Subcutaneous adipose tissue (tissue), 4 donors: Measurements from ENCODE around the gene YWHAQ. TPM values are rescaled to one million over a fixed set of nuclear protein-coding genes. Genes with fewer than 3 reads are reported as not detected.

ENCODE experiments used
- CTCF ChIP-seq: fragments of 450-650 bp; IDR thresholded peaks from one replicate; pipeline ENCODE4 v1.5.1; 2016; ENCODE audit warnings: low read depth, mild to moderate bottlenecking, control low read depth, antibody characterized with exemption, moderate library complexity
- total RNA-seq, 4 donors: library from RNA; depleted of rRNA; stranded (reverse); fragments of >200 nt; gene quantifications; one replicate each; pipeline ENCODE4 v1.1.0, GENCODE V29; 2016

Gene YWHAQ
- total RNA-seq, 4 donors from 2014 or later, result 113 to 220 (median 176) TPM

GRCh38 chr2:9654452-9655100 is 23.8 kb upstream of the YWHAQ start:
- TF ChIP-seq CTCF, result no peak

- no peak for TF ChIP-seq CTCF
These were observed 22.9 kb upstream of the YWHAQ start for GRCh38 chr2:9653485-9654271.

- TF ChIP-seq CTCF, result no peak
These were observed 22.2 kb upstream of the YWHAQ start for GRCh38 chr2:9652898-9653479.

- TF ChIP-seq CTCF, result no peak
These were observed 21.5 kb upstream of the YWHAQ start for GRCh38 chr2:9652267-9652666.

- TF ChIP-seq CTCF, result no peak
These were observed 19.5 kb upstream of the YWHAQ start for GRCh38 chr2:9650119-9650821.

GRCh38 chr2:9649261-9649660 is 18.5 kb upstream of the YWHAQ start:
- no peak for TF ChIP-seq CTCF

- TF ChIP-seq CTCF, result no peak
These were observed 18.0 kb upstream of the YWHAQ start for GRCh38 chr2:9648821-9649220.
